ENCODE measurements around the gene SLC35F1. TPM values are rescaled to one million over a fixed set of nuclear protein-coding genes. Genes with fewer than 3 reads are reported as not detected.

The SLC35F1 gene
- total and polyA plus RNA-seq, 2 experiments from 2014 or later = 0.04 to 0.43 TPM

GRCh38 chr6:118122161-118122725, 215.2 kb downstream of the SLC35F1 start:
- no peak overlapping the region for H3K4me3 ChIP-seq
- TF ChIP-seq EZH2 (IDR thresholded peaks at IDR 0.05; ENCODE audit: borderline replicate concordance) = no peak
- no peak for TF ChIP-seq CTCF (IDR thresholded peaks at IDR 0.05; ENCODE audit: poor library complexity)
- no peak for TF ChIP-seq EZH2phosphoT487 (IDR thresholded peaks at IDR 0.05; ENCODE audit: low read depth, severe bottlenecking, unreplicated experiment)
- no peaks in the 10 kb centered on the region for H4K20me1 ChIP-seq (ENCODE audit: insufficient read depth, poor library complexity, severe bottlenecking)
- 60% methylated on average over 3 of the region's 3 CpGs for WGBS (ENCODE audit: low lambda C conversion rate, missing lambda C conversion rate)
- H3K36me3 ChIP-seq (replicated peaks; ENCODE audit: insufficient read depth, low read depth) = no peaks in the 10 kb centered on the region
- H2AFZ ChIP-seq = no peak overlapping the region
- H3K4me1 ChIP-seq (ENCODE audit: insufficient read depth) = no peaks in the 10 kb centered on the region
- H3K9me3 ChIP-seq (ENCODE audit: low read depth) = no peaks in the 10 kb centered on the region
- no peaks in the 10 kb centered on the region for H3K79me2 ChIP-seq
- no peaks in the 10 kb centered on the region for H3K9me2 ChIP-seq (replicated peaks; ENCODE audit: insufficient read depth)
- H3K27ac ChIP-seq = no peak overlapping the region
- no peak for DNase-seq (ENCODE audit: low spot score)
- H3K27me3 ChIP-seq = no peaks in the 10 kb centered on the region
- no peak overlapping the region for H3K4me2 ChIP-seq

- WGBS (ENCODE audit: low lambda C conversion rate, missing lambda C conversion rate) = 96% methylated on average over 1 of the region's 1 CpG
- Histone ChIP-seq H4K20me1 (ENCODE audit: insufficient read depth, poor library complexity, severe bottlenecking) (no peaks in the 10 kb centered on the region), H3K4me2 (no peak overlapping the region), H3K36me3 (replicated peaks; ENCODE audit: insufficient read depth, low read depth) (no peaks in the 10 kb centered on the region), H3K9me2 (replicated peaks; ENCODE audit: insufficient read depth) (no peaks in the 10 kb centered on the region), H3K9me3 (ENCODE audit: low read depth) (no peaks in the 10 kb centered on the region), H3K4me3 (no peak overlapping the region), H3K27me3 (no peaks in the 10 kb centered on the region), H2AFZ (no peak overlapping the region), H3K79me2 (no peaks in the 10 kb centered on the region), H3K4me1 (ENCODE audit: insufficient read depth) (no peaks in the 10 kb centered on the region), H3K27ac (no peak overlapping the region)
- TF ChIP-seq EZH2phosphoT487 (IDR thresholded peaks at IDR 0.05; ENCODE audit: low read depth, severe bottlenecking, unreplicated experiment) (no peak), EZH2 (IDR thresholded peaks at IDR 0.05; ENCODE audit: borderline replicate concordance) (no peak), CTCF (IDR thresholded peaks at IDR 0.05; ENCODE audit: poor library complexity) (no peak)
- DNase-seq (ENCODE audit: low spot score) = no peak
Observed at GRCh38 chr6:118122801-118123200, 215.7 kb downstream of the SLC35F1 start.

GRCh38 chr6:118123503-118124037, 216.5 kb downstream of the SLC35F1 start:
- WGBS (ENCODE audit: low lambda C conversion rate, missing lambda C conversion rate) = 100% methylated on average over 1 of the region's 1 CpG
- H3K9me3 ChIP-seq (ENCODE audit: low read depth) = no peaks in the 10 kb centered on the region
- TF ChIP-seq EZH2 (IDR thresholded peaks at IDR 0.05; ENCODE audit: borderline replicate concordance) = no peak
- TF ChIP-seq CTCF (IDR thresholded peaks at IDR 0.05; ENCODE audit: poor library complexity) = no peak
- no peak for TF ChIP-seq EZH2phosphoT487 (IDR thresholded peaks at IDR 0.05; ENCODE audit: low read depth, severe bottlenecking, unreplicated experiment)

More at GRCh38 chr6:118123503-118124037, 216.5 kb downstream of the SLC35F1 start:
- Histone ChIP-seq H3K4me1 (ENCODE audit: insufficient read depth) (no peaks in the 10 kb centered on the region), H4K20me1 (ENCODE audit: insufficient read depth, poor library complexity, severe bottlenecking) (no peaks in the 10 kb centered on the region), H3K36me3 (replicated peaks; ENCODE audit: insufficient read depth, low read depth) (no peaks in the 10 kb centered on the region), H3K9me2 (replicated peaks; ENCODE audit: insufficient read depth) (no peaks in the 10 kb centered on the region), H3K4me3 (no peak overlapping the region), H3K79me2 (no peaks in the 10 kb centered on the region), H3K27ac (no peak overlapping the region), H3K27me3 (no peaks in the 10 kb centered on the region), H3K4me2 (no peak overlapping the region), H2AFZ (no peak overlapping the region)
- DNase-seq (ENCODE audit: low spot score) = no peak

Measured in hepatocyte (in vitro differentiated cells).